CD4-positive, alpha-beta memory T cell (primary cell): ENCODE results near the gene ADAM30. TPM values are rescaled to one million over a fixed set of nuclear protein-coding genes. Genes with fewer than 3 reads are reported as not detected.

Experiments
- CTCF ChIA-PET: fragments of 350-600 bp; sonication (Branson Sonifier 250); formaldehyde crosslinking; loops from one replicate; lab custom pipeline; 2021; ENCODE audit warnings: inconsistent platforms; ENCODE audit not compliant: partially characterized antibody; lab: Charles Lee
- POLR2A ChIA-PET: fragments of 350-600 bp; sonication (Branson Sonifier 250); formaldehyde crosslinking; loops from one replicate; lab custom pipeline; 2021; ENCODE audit not compliant: partially characterized antibody; lab: Charles Lee
- DNase-seq, 5 donors: peaks; one replicate each; pipeline versions ENCODE4 v3.0.0 to v3.0.0-alpha.2; 2020 to 2022; ENCODE audit warnings: mixed read lengths in 1 of 5
- H3K27ac ChIP-seq: one replicate; pipeline ENCODE4 v1.7.0; 2013; ENCODE audit warnings: low read depth, low read length
- H3K27me3 ChIP-seq: 2 replicates; pipeline ENCODE4 v1.7.0; 2013; ENCODE audit warnings: mild to moderate bottlenecking, low read length, moderate library complexity; ENCODE audit not compliant: insufficient read depth
- H3K36me3 ChIP-seq: 2 replicates; pipeline ENCODE4 v1.7.0; 2013; ENCODE audit warnings: mild to moderate bottlenecking, low read length, moderate library complexity; ENCODE audit not compliant: insufficient read depth
- H3K4me1 ChIP-seq: 2 replicates; pipeline ENCODE4 v1.7.0; 2013; ENCODE audit warnings: mild to moderate bottlenecking, low read length, moderate library complexity; ENCODE audit not compliant: insufficient read depth
- H3K4me3 ChIP-seq, 2 donors: one replicate each; pipeline ENCODE4 v1.7.0; 2013; ENCODE audit warnings: low read length in 2 of 2, mild to moderate bottlenecking in 1 of 2
- H3K9me3 ChIP-seq, 2 donors: one replicate each; pipeline ENCODE4 v1.7.0; 2013; ENCODE audit warnings: low read length in 2 of 2, control low read depth in 1 of 2; ENCODE audit not compliant: control insufficient read depth in 1 of 2
- H3K27ac Mint-ChIP-seq, 7 donors: one replicate each; pipeline ENCODE4 v1.8.0; 2020 to 2021; ENCODE audit warnings: mixed read lengths in 7 of 7, mild to moderate bottlenecking in 6 of 7, inconsistent platforms in 3 of 7, moderate library complexity in 3 of 7
- H3K27me3 Mint-ChIP-seq, 2 donors: one replicate each; pipeline ENCODE4 v1.8.0; 2020 to 2021; ENCODE audit warnings: mixed read lengths in 2 of 2
- H3K36me3 Mint-ChIP-seq, 2 donors: one replicate each; pipeline ENCODE4 v1.8.0; 2020 to 2021; ENCODE audit warnings: mixed read lengths in 2 of 2, inconsistent platforms in 1 of 2, mild to moderate bottlenecking in 1 of 2
- H3K4me1 Mint-ChIP-seq, 4 donors: one replicate each; pipeline ENCODE4 v1.8.0; 2020 to 2021; ENCODE audit warnings: mixed read lengths in 4 of 4, mild to moderate bottlenecking in 1 of 4
- H3K4me3 Mint-ChIP-seq, 8 donors: one replicate each; pipeline ENCODE4 v1.8.0; 2020 to 2021; ENCODE audit warnings: mixed read lengths in 8 of 8, mild to moderate bottlenecking in 7 of 8, moderate library complexity in 6 of 8, inconsistent platforms in 3 of 8
- H3K9me3 Mint-ChIP-seq, 8 donors: one replicate each; pipeline ENCODE4 v1.8.0; 2020 to 2021; ENCODE audit warnings: mixed read lengths in 8 of 8, mild to moderate bottlenecking in 5 of 8, inconsistent platforms in 3 of 8, moderate library complexity in 1 of 8
- intact Hi-C: fragments of 100-400 bp; cut with micrococcal nuclease; formaldehyde crosslinking; loops from one replicate; pipeline ENCODE4 v1.15.1; 2023
- polyA plus RNA-seq, 2 donors: library from polyadenylated mRNA; unstranded; fragments of 300-500 nt; fragmentation: Illumina TruSeq; gene quantifications; one replicate each; pipeline ENCODE4 v1.2.3, GENCODE V29; 2021
- total RNA-seq, 2 experiments: library from RNA; stranded (reverse); gene quantifications; one replicate each; pipeline ENCODE4 v1.2.3, GENCODE V29; 2021

ADAM30 gene
- total and polyA plus RNA-seq, 4 experiments from 2014 or later = not detected

DNA sequence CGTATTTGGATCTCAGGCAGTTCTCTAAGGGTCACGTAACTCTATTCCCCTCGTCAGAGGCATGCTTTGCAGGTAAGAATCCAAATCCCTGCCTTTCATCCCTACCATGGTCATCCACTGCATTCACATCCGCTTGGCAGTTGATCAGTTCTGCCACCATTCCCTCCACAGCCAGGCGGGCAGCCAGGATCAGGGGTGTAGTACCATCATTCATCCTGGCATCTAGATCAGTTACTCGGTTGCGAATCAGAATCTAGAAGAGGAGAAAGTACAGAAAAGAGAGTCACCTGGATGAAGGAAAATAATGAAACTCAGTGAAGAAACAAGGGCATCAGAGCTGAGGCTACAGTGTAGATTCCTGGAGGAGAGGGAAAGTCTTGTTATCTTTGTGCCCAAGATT lies 22.0 kb upstream of the ADAM30 start:
- CTCF ChIA-PET = interaction anchor here (1.0 kb wide), 1 partner anchor 8 kb away, joined by 3 read pairs; no protein-coding TSS in a partner anchor
- peaks cover 49% of the 10 kb centered on the region for H3K36me3 ChIP-seq
- peaks cover 90 to 98% of the 10 kb centered on the region in 2 donors for H3K36me3 Mint-ChIP-seq

GRCh38 chr1:119917304-119918055 lies 21.2 kb upstream of the ADAM30 start:
- Mint-ChIP-seq H3K4me3 (no peak overlapping the region), H3K27ac (peak overlapping the region in 1 of 7 donors; percentile 31), H3K36me3 (peaks cover 90 to 98% of the 10 kb centered on the region in 2 donors), H3K9me3 (peaks cover 0 to 1% (median 0%) of the 10 kb centered on the region in 8 donors), H3K4me1 (no peaks in the 10 kb centered on the region), H3K27me3 (no peaks in the 10 kb centered on the region)
- intact Hi-C loops = no loop called here
- no peak overlapping the region for H3K27ac ChIP-seq
- H3K4me3 ChIP-seq = no peak overlapping the region
- ChIA-PET CTCF (interaction anchor here (1.0 kb wide), 1 partner anchor 9 kb away, joined by 3 read pairs; no protein-coding TSS in a partner anchor), POLR2A (no interaction called here)
- H3K36me3 ChIP-seq = peaks cover 43% of the 10 kb centered on the region
- no peaks in the 10 kb centered on the region for H3K9me3 ChIP-seq
- H3K27me3 ChIP-seq = no peaks in the 10 kb centered on the region
- H3K4me1 ChIP-seq = no peaks in the 10 kb centered on the region
- no peak for DNase-seq

More for the DNA sequence above, 22.0 kb upstream of the ADAM30 start:
- no peaks in the 10 kb centered on the region for H3K4me1 ChIP-seq
- no peaks in the 10 kb centered on the region for H3K27me3 ChIP-seq
- peak overlapping the region in 1 of 7 donors; percentile 11 for H3K27ac Mint-ChIP-seq
- intact Hi-C loops = no loop called here
- H3K27ac ChIP-seq = no peak overlapping the region
- no peaks in the 10 kb centered on the region for H3K4me1 Mint-ChIP-seq
- POLR2A ChIA-PET = no interaction called here
- DNase-seq = no peak
- peaks cover 0 to 1% (median 0%) of the 10 kb centered on the region in 8 donors for H3K9me3 Mint-ChIP-seq
- H3K4me3 Mint-ChIP-seq = no peak overlapping the region
- H3K27me3 Mint-ChIP-seq = no peaks in the 10 kb centered on the region
- H3K9me3 ChIP-seq = no peaks in the 10 kb centered on the region
- no peak overlapping the region for H3K4me3 ChIP-seq

- peak overlapping the region in 1 of 8 donors; percentile 21 for H3K4me3 Mint-ChIP-seq
- no peaks in the 10 kb centered on the region for H3K4me1 ChIP-seq
- CTCF ChIA-PET = no interaction called here
- no peak overlapping the region for H3K4me3 ChIP-seq
- H3K27me3 ChIP-seq = no peaks in the 10 kb centered on the region
- H3K27ac Mint-ChIP-seq = peak overlapping the region in 1 of 7 donors; percentile 9
- POLR2A ChIA-PET = no interaction called here
- intact Hi-C loops = no loop called here
- peaks cover 37% of the 10 kb centered on the region for H3K36me3 ChIP-seq
- peaks cover 0 to 1% (median 0%) of the 10 kb centered on the region in 8 donors for H3K9me3 Mint-ChIP-seq
- no peaks in the 10 kb centered on the region for H3K27me3 Mint-ChIP-seq
- H3K4me1 Mint-ChIP-seq = no peaks in the 10 kb centered on the region
- DNase-seq = no peak
- no peak overlapping the region for H3K27ac ChIP-seq
- no peaks in the 10 kb centered on the region for H3K9me3 ChIP-seq
- peaks cover 75 to 78% of the 10 kb centered on the region in 2 donors for H3K36me3 Mint-ChIP-seq
Measured at GRCh38 chr1:119915517-119915916, 19.2 kb upstream of the ADAM30 start.

DNA sequence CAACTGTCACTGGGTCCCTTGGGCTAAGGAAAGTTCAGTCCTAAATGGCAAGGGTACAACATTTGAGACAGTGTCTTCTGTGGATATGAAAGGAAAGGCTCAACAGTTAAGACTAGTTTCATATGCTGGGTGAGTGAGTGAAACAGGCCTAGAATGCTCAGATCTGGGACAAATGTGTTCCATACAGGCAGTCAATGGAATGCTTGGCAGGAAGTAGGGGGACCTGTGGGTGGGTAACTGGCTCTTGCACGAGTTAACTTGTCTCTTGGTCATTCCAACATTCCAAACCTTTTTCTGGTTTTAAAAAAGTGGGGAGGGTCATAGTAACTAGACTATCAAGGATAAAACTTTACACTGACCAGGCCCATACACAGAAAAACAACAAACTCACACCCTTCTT lies 17.8 kb upstream of the ADAM30 start:
- ChIA-PET POLR2A (no interaction called here), CTCF (no interaction called here)
- Mint-ChIP-seq H3K36me3 (peaks cover 62 to 65% of the 10 kb centered on the region in 2 donors), H3K27ac (no peak overlapping the region), H3K4me1 (no peaks in the 10 kb centered on the region), H3K4me3 (no peak overlapping the region), H3K27me3 (no peaks in the 10 kb centered on the region), H3K9me3 (peaks cover 0 to 3% (median 0%) of the 10 kb centered on the region in 8 donors)
- Histone ChIP-seq H3K27me3 (no peaks in the 10 kb centered on the region), H3K4me1 (no peaks in the 10 kb centered on the region), H3K27ac (no peak overlapping the region), H3K36me3 (peaks cover 32% of the 10 kb centered on the region), H3K9me3 (no peaks in the 10 kb centered on the region), H3K4me3 (no peak overlapping the region)
- no peak for DNase-seq
- intact Hi-C loops = no loop called here

DNA sequence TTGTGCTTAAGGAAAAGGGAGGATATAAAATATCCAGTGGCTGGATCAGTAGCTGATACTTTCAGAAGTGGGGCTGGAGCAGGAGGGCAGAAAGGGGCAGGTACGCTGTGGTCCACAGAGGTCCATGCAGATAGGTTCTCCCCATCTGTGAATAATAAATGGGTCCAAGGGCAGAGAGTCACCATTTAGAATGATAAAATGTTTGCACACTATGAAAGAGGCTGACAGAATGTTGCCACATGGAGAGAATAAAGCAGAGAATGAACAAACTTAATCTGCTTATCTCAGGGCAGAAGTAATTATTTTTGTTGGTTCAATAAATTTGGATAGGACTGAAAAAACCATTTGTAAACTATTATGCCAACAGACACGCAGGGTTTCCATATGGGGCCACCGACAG lies 16.6 kb upstream of the ADAM30 start:
- Histone ChIP-seq H3K27ac (no peak overlapping the region), H3K4me1 (no peaks in the 10 kb centered on the region), H3K4me3 (no peak overlapping the region), H3K27me3 (no peaks in the 10 kb centered on the region), H3K9me3 (no peaks in the 10 kb centered on the region), H3K36me3 (peaks cover 21% of the 10 kb centered on the region)
- DNase-seq = no peak
- Mint-ChIP-seq H3K27me3 (no peaks in the 10 kb centered on the region), H3K4me3 (no peak overlapping the region), H3K4me1 (no peaks in the 10 kb centered on the region), H3K27ac (peak overlapping the region in 1 of 7 donors; percentile 53), H3K36me3 (peaks cover 51 to 54% of the 10 kb centered on the region in 2 donors), H3K9me3 (peaks cover 0 to 3% (median 0%) of the 10 kb centered on the region in 8 donors)
- intact Hi-C loops = no loop called here
- ChIA-PET POLR2A (no interaction called here), CTCF (no interaction called here)

GRCh38 chr1:119911775-119912174 lies 15.5 kb upstream of the ADAM30 start:
- DNase-seq = no peak
- Histone ChIP-seq H3K4me3 (no peak overlapping the region), H3K27me3 (no peaks in the 10 kb centered on the region), H3K27ac (no peak overlapping the region), H3K36me3 (peaks cover 15% of the 10 kb centered on the region), H3K4me1 (no peaks in the 10 kb centered on the region), H3K9me3 (no peaks in the 10 kb centered on the region)
- H3K9me3 Mint-ChIP-seq = peaks cover 0 to 5% (median 0%) of the 10 kb centered on the region in 8 donors
- ChIA-PET POLR2A (no interaction called here), CTCF (no interaction called here)
- intact Hi-C loops = no loop called here
- no peak overlapping the region for H3K4me3 Mint-ChIP-seq
- no peaks in the 10 kb centered on the region for H3K4me1 Mint-ChIP-seq
- H3K27ac Mint-ChIP-seq = no peak overlapping the region
- no peaks in the 10 kb centered on the region for H3K27me3 Mint-ChIP-seq
- H3K36me3 Mint-ChIP-seq = peaks cover 41 to 42% of the 10 kb centered on the region in 2 donors

GRCh38 chr1:119910618-119911017 lies 14.3 kb upstream of the ADAM30 start:
- no peak overlapping the region for H3K27ac ChIP-seq
- peaks cover 6% of the 10 kb centered on the region for H3K36me3 ChIP-seq
- H3K27ac Mint-ChIP-seq = no peak overlapping the region
- no peaks in the 10 kb centered on the region for H3K4me1 ChIP-seq
- peaks cover 0 to 13% (median 5%) of the 10 kb centered on the region in 8 donors for H3K9me3 Mint-ChIP-seq
- no peaks in the 10 kb centered on the region for H3K27me3 ChIP-seq
- no peaks in the 10 kb centered on the region for H3K4me1 Mint-ChIP-seq
- H3K27me3 Mint-ChIP-seq = peaks cover 0 to 4% of the 10 kb centered on the region in 2 donors
- ChIA-PET CTCF (interaction anchor here (0.7 kb wide), 1 partner anchor 23 kb away, joined by 3 read pairs; no protein-coding TSS in a partner anchor), POLR2A (no interaction called here)
- peaks cover 30 to 34% of the 10 kb centered on the region in 2 donors for H3K36me3 Mint-ChIP-seq
- no peak overlapping the region for H3K4me3 Mint-ChIP-seq
- DNase-seq = no peak
- H3K9me3 ChIP-seq = no peaks in the 10 kb centered on the region
- no peak overlapping the region for H3K4me3 ChIP-seq
- intact Hi-C loops = no loop called here
